GM23338 (cell line): Measurements from ENCODE around the gene ATF7IP2. TPM values are rescaled to one million over a fixed set of nuclear protein-coding genes. Genes with fewer than 3 reads are reported as not detected.
A peak's percentile ranks its signal among the peaks of the same experiment; 100 is the strongest.

ENCODE experiments used
- ATAC-seq: fragments of 200-7000 bp; cut with Tn5 transposase; 3 replicates; pipeline ENCODE4 v1.9.1; 2020
- DNase-seq: peaks from one replicate; pipeline ENCODE4 v3.0.0-alpha.2; 2015; ENCODE audit warnings: low spot score
- H2AFZ ChIP-seq: fragments of 200-600 bp; sonication (generic); 2 replicates; pipeline ENCODE4 v1.8.0; 2016; ENCODE audit warnings: antibody characterized with exemption, mild to moderate bottlenecking, moderate library complexity
- H3F3A ChIP-seq: fragments of 200-600 bp; sonication (generic); replicated peaks from 2 replicates; pipeline ENCODE4 v1.8.0; 2017; ENCODE audit warnings: antibody characterized with exemption, mixed run types, low read depth
- H3K27ac ChIP-seq: fragments of 200-600 bp; sonication (generic); 2 replicates; pipeline ENCODE4 v1.6.1; 2016; ENCODE audit warnings: low read depth
- H3K27me3 ChIP-seq: fragments of 200-600 bp; sonication (generic); 2 replicates; pipeline ENCODE4 v1.8.0; 2016; ENCODE audit warnings: mild to moderate bottlenecking, mixed run types, moderate library complexity; ENCODE audit not compliant: insufficient read depth
- H3K36me3 ChIP-seq: fragments of 200-600 bp; sonication (generic); 2 replicates; pipeline ENCODE4 v1.8.0; 2016; ENCODE audit warnings: mild to moderate bottlenecking; ENCODE audit not compliant: insufficient read depth
- H3K4me1 ChIP-seq: fragments of 200-600 bp; sonication (generic); 2 replicates; pipeline ENCODE4 v1.8.0; 2016; ENCODE audit warnings: mild to moderate bottlenecking, moderate library complexity; ENCODE audit not compliant: insufficient read depth
- H3K4me2 ChIP-seq: fragments of 200-600 bp; sonication (generic); 2 replicates; pipeline ENCODE4 v1.7.1; 2017; ENCODE audit warnings: mixed run types
- H3K4me3 ChIP-seq: fragments of 200-600 bp; sonication (generic); 2 replicates; pipeline ENCODE4 v1.6.1; 2016; ENCODE audit warnings: mixed run types
- H3K79me2 ChIP-seq: fragments of 200-600 bp; sonication (generic); replicated peaks from 2 replicates; pipeline ENCODE4 v1.8.0; 2017; ENCODE audit warnings: mild to moderate bottlenecking; ENCODE audit not compliant: insufficient read depth
- H3K9me2 ChIP-seq: fragments of 200-600 bp; sonication (generic); 2 replicates; pipeline ENCODE4 v1.8.0; 2017; ENCODE audit not compliant: insufficient read depth
- H4K20me1 ChIP-seq: fragments of 200-600 bp; sonication (generic); replicated peaks from 2 replicates; pipeline ENCODE4 v1.8.0; 2017; ENCODE audit warnings: mild to moderate bottlenecking; ENCODE audit not compliant: insufficient read depth
- H3K27ac Mint-ChIP-seq: 2 replicates; pipeline ENCODE4 v1.8.0; 2020; ENCODE audit warnings: inconsistent platforms, mild to moderate bottlenecking, moderate library complexity, mixed read lengths
- H3K27me3 Mint-ChIP-seq: 3 replicates; pipeline ENCODE4 v1.8.0; 2022; ENCODE audit warnings: low read depth, mild to moderate bottlenecking, moderate library complexity, mixed read lengths, inconsistent platforms; ENCODE audit not compliant: insufficient read depth, poor library complexity
- H3K36me3 Mint-ChIP-seq: 3 replicates; pipeline ENCODE4 v1.8.0; 2021; ENCODE audit warnings: low read depth, mild to moderate bottlenecking, inconsistent platforms, moderate library complexity, mixed read lengths
- H3K4me1 Mint-ChIP-seq: 3 replicates; pipeline ENCODE4 v1.8.0; 2020; ENCODE audit warnings: mild to moderate bottlenecking, inconsistent platforms, mixed read lengths
- H3K4me3 Mint-ChIP-seq: 3 replicates; pipeline ENCODE4 v1.8.0; 2021; ENCODE audit warnings: moderate library complexity, mild to moderate bottlenecking, inconsistent platforms, mixed read lengths
- H3K9me3 Mint-ChIP-seq: 3 replicates; pipeline ENCODE4 v1.8.0; 2020; ENCODE audit warnings: moderate library complexity, mild to moderate bottlenecking, inconsistent platforms, mixed read lengths
- CREB1 ChIP-seq: fragments of 250-450 bp; sonication (Bioruptor Pico); IDR thresholded peaks from 2 replicates; pipeline ENCODE4 v1.5.0; 2020; ENCODE audit warnings: low read depth, mild to moderate bottlenecking, moderate library complexity
- CTCF ChIP-seq, 2 experiments: fragments of 200-600 bp in 1 of 2; sonication (generic) in 1 of 2; conservative IDR thresholded peaks; 2 replicates each; pipeline versions ENCODE4 v1.5.1 to v1.6.1; 2016 to 2017; ENCODE audit warnings: antibody characterized with exemption in 2 of 2, low read depth in 2 of 2, mild to moderate bottlenecking in 2 of 2, moderate library complexity in 1 of 2
- JUNB ChIP-seq: IDR thresholded peaks from one replicate; pipeline ENCODE4 v1.6.1; 2016; ENCODE audit warnings: antibody characterized with exemption; ENCODE audit not compliant: unreplicated experiment
- POLR2AphosphoS5 ChIP-seq: IDR thresholded peaks from 2 replicates; pipeline ENCODE4 v1.6.1; 2016; ENCODE audit warnings: antibody characterized with exemption, low read depth
- REST ChIP-seq: IDR thresholded peaks from one replicate; pipeline ENCODE4 v1.6.1; 2018; ENCODE audit warnings: antibody characterized with exemption; ENCODE audit not compliant: unreplicated experiment
- STAT1 ChIP-seq: IDR thresholded peaks from one replicate; pipeline ENCODE4 v1.6.1; 2016; ENCODE audit warnings: antibody characterized with exemption; ENCODE audit not compliant: unreplicated experiment
- ZNF114 ChIP-seq: fragments of 250-450 bp; sonication (Bioruptor Pico); IDR thresholded peaks from 2 replicates; pipeline ENCODE4 v1.5.0; 2020; ENCODE audit warnings: mild to moderate bottlenecking, moderate library complexity
- ZNF331 ChIP-seq: fragments of 250-450 bp; sonication (Bioruptor Pico); IDR thresholded peaks from 2 replicates; pipeline ENCODE4 v1.5.0; 2020; ENCODE audit warnings: low read depth, mild to moderate bottlenecking, moderate library complexity
- polyA plus RNA-seq: library from polyadenylated mRNA; unstranded; fragments of >200 nt; fragmentation: Nextera tagmentation; extraction: Ambion mirVana; gene quantifications from 2 replicates; pipeline ENCODE4 v1.2.1, GENCODE V29; 2016
- total RNA-seq: library from RNA; depleted of rRNA; stranded (reverse); fragments of >200 nt; shearing (Covaris generic); gene quantifications from 2 replicates; pipeline ENCODE4 v1.2.3, GENCODE V29; 2014

ATF7IP2 gene
- total and polyA plus RNA-seq, 2 experiments from 2014 or later: 27.9 to 55.7 TPM

- Histone ChIP-seq H3K4me1 (peaks cover 3% of the 10 kb centered on the region; the same call in 1 of the 2 replicates), H3K4me3 (no peak overlapping the region), H3K27ac (no peak overlapping the region), H3K9me2 (no peaks in the 10 kb centered on the region), H3F3A (no peaks in the 10 kb centered on the region), H4K20me1 (peaks cover 7% of the 10 kb centered on the region), H3K79me2 (peaks cover 54% of the 10 kb centered on the region), H3K27me3 (no peaks in the 10 kb centered on the region), H3K36me3 (peaks cover 10% of the 10 kb centered on the region; the same call in 1 of the 2 replicates), H2AFZ (no peak overlapping the region), H3K4me2 (no peak overlapping the region)
- Mint-ChIP-seq H3K4me1 (peaks cover 8% of the 10 kb centered on the region), H3K9me3 (no peaks in the 10 kb centered on the region; the same call in 2 of the 3 replicates), H3K27me3 (peaks cover 2% of the 10 kb centered on the region), H3K27ac (peak overlapping the region; percentile 23; the same call in 1 of the 2 replicates), H3K36me3 (peaks cover 15% of the 10 kb centered on the region), H3K4me3 (no peak overlapping the region)
- DNase-seq (no peak), ATAC-seq (no peak)
- no peak for TF ChIP-seq CTCF (conservative IDR thresholded peaks at IDR 0.05; ENCODE audit: low read depth in 2 of 2)
- TF ChIP-seq CREB1 (CRISPR knock-in tag): no peak
- TF ChIP-seq REST: no peak
- no peak for TF ChIP-seq POLR2AphosphoS5
- TF ChIP-seq JUNB: no peak
Observed at GRCh38 chr16:10390867-10391266, 5.0 kb downstream of the ATF7IP2 start.

GRCh38 chr16:10391339-10391738, 5.5 kb downstream of the ATF7IP2 start:
- ATAC-seq: no peak
- Histone ChIP-seq H3K4me1 (peaks cover 3% of the 10 kb centered on the region; the same call in 1 of the 2 replicates), H3K27me3 (no peaks in the 10 kb centered on the region), H3K27ac (no peak overlapping the region), H3F3A (no peaks in the 10 kb centered on the region), H3K4me2 (no peak overlapping the region), H3K79me2 (peaks cover 59% of the 10 kb centered on the region), H4K20me1 (peaks cover 7% of the 10 kb centered on the region), H3K4me3 (no peak overlapping the region), H3K36me3 (peaks cover 10% of the 10 kb centered on the region; the same call in 1 of the 2 replicates), H3K9me2 (no peaks in the 10 kb centered on the region), H2AFZ (no peak overlapping the region)
- no peak overlapping the region for H3K4me3 Mint-ChIP-seq
- no peaks in the 10 kb centered on the region for H3K9me3 Mint-ChIP-seq
- H3K36me3 Mint-ChIP-seq: peaks cover 15% of the 10 kb centered on the region
- no peak overlapping the region for H3K27ac Mint-ChIP-seq
- DNase-seq: no peak
- H3K27me3 Mint-ChIP-seq: no peaks in the 10 kb centered on the region
- peaks cover 8% of the 10 kb centered on the region for H3K4me1 Mint-ChIP-seq
- no peak for TF ChIP-seq REST
- no peak for TF ChIP-seq CTCF (conservative IDR thresholded peaks at IDR 0.05; ENCODE audit: low read depth in 2 of 2)
- TF ChIP-seq STAT1: no peak
- TF ChIP-seq POLR2AphosphoS5: no peak
- no peak for TF ChIP-seq ZNF114
- no peak for TF ChIP-seq CREB1 (CRISPR knock-in tag)
- no peak for TF ChIP-seq ZNF331 (CRISPR knock-in tag)
